ENCODE measurements around the gene PTPN1. TPM values are rescaled to one million over a fixed set of nuclear protein-coding genes. Genes with fewer than 3 reads are reported as not detected.

Gene PTPN1
- total and polyA plus RNA-seq, 2 of the 13 experiments (the other 11 are each of a cell fraction or from before 2014, with no cell fraction given) = 17.7 to 37.2 TPM

GRCh38 chr20:50484271-50484976, 25.8 kb upstream of the PTPN1 start (continued):
- no peak for TF ChIP-seq ZBTB10 (CRISPR knock-in tag; IDR thresholded peaks at IDR 0.05; ENCODE audit: borderline replicate concordance)
- TF ChIP-seq MIXL1 (CRISPR knock-in tag; IDR thresholded peaks at IDR 0.05) = no peak
- no peak for TF ChIP-seq ZNF235 (CRISPR knock-in tag; IDR thresholded peaks at IDR 0.05; ENCODE audit: borderline replicate concordance)
- TF ChIP-seq ZNF615 (CRISPR knock-in tag; IDR thresholded peaks at IDR 0.05; ENCODE audit: borderline replicate concordance) = no peak
- TF ChIP-seq HMGXB3 (CRISPR knock-in tag; IDR thresholded peaks at IDR 0.05; ENCODE audit: borderline replicate concordance) = no peak
- TF ChIP-seq GRHL1 (CRISPR knock-in tag; conservative IDR thresholded peaks at IDR 0.05) = no peak
- peak; percentile 36; the same call in 1 of the 2 replicates for TF ChIP-seq CEBPB (IDR thresholded peaks at IDR 0.05; ENCODE audit: borderline replicate concordance, low read depth, low read length)
- TF ChIP-seq ARID3A (IDR thresholded peaks at IDR 0.05; ENCODE audit: low read depth, low read length) = 0 out of 2 replicates have a peak, but pooled peaks have one; percentile 15
- no peak for TF ChIP-seq PHF21A (CRISPR knock-in tag; IDR thresholded peaks at IDR 0.05)
- TF ChIP-seq HHEX (CRISPR knock-in tag; IDR thresholded peaks at IDR 0.05) = no peak
- TF ChIP-seq ZNF780A (CRISPR knock-in tag; IDR thresholded peaks at IDR 0.05) = no peak
- no peak for TF ChIP-seq SSRP1 (CRISPR knock-in tag; IDR thresholded peaks at IDR 0.05)
- peak; percentile 27; the same call in 1 of the 2 replicates for TF ChIP-seq CEBPG (CRISPR knock-in tag; IDR thresholded peaks at IDR 0.05)
- no peak for TF ChIP-seq MLLT10 (CRISPR knock-in tag; IDR thresholded peaks at IDR 0.05)
- TF ChIP-seq ZNF317 (CRISPR knock-in tag; IDR thresholded peaks at IDR 0.05) = no peak
- TF ChIP-seq ZNF160 (CRISPR knock-in tag; IDR thresholded peaks at IDR 0.05) = no peak
- no peak for TF ChIP-seq GTF2F1 (IDR thresholded peaks at IDR 0.05; ENCODE audit: low read length)
- TF ChIP-seq AKAP8 (CRISPR knock-in tag; IDR thresholded peaks at IDR 0.05) = no peak
- TF ChIP-seq HNRNPH1 (optimal IDR thresholded peaks at IDR 0.05; ENCODE audit: low read depth, low read length) = no peak
- no peak for TF ChIP-seq ZNF121 (CRISPR knock-in tag; IDR thresholded peaks at IDR 0.05)
- no peak for TF ChIP-seq ZNF703 (CRISPR knock-in tag; IDR thresholded peaks at IDR 0.05; ENCODE audit: borderline replicate concordance)
